ENCODE data around the gene GBA2. TPM values are rescaled to one million over a fixed set of nuclear protein-coding genes. Genes with fewer than 3 reads are reported as not detected.

The GBA2 gene
- total RNA-seq, 1 experiment from 2014 or later, result 63.6 TPM

DNA sequence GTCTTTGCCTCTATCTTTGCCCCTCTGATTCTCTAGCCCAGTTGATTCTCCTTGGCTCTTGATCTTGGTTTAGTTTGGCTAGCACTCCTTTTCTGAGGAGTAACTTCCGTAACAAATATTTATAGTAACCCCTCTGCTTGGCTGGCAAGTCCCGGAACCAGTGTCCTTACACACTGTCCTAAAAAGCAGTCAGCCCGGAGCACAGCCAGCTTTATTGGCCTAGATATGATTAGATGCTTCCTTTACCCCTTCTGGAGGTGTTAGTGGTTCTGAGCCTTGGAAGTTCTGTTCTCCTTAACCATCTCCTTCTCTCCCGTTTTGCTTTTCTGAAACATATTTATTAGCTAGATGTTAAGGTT is 22.0 kb upstream of the GBA2 start:
- Histone ChIP-seq H3K27me3 (ENCODE audit: insufficient read depth, low read length) (no peaks in the 10 kb centered on the region), H3K9me3 (ENCODE audit: control insufficient read depth in 1 of 2, insufficient read depth in 1 of 2, low read depth in 1 of 2, low read length in 2 of 2) (no peaks in the 10 kb centered on the region), H3K4me2 (ENCODE audit: low read length) (no peak overlapping the region), H4K20me1 (ENCODE audit: insufficient read depth) (no peaks in the 10 kb centered on the region), H2AFZ (ENCODE audit: low read depth, low read length, poor library complexity, severe bottlenecking) (no peak overlapping the region), H3K9ac (ENCODE audit: low read length) (no peak overlapping the region), H3K79me2 (ENCODE audit: insufficient read depth, low read length) (no peaks in the 10 kb centered on the region), H3K4me1 (ENCODE audit: control insufficient read depth in 1 of 2, insufficient read depth in 2 of 2, low read length in 2 of 2) (peaks cover 2 to 6% of the 10 kb centered on the region in 2 experiments; a peak in 2 of 4 replicates), H3K27ac (ENCODE audit: low read depth, low read length) (no peak overlapping the region), H3K9me2 (ENCODE audit: insufficient read depth) (no peaks in the 10 kb centered on the region), H3K4me3 (replicated peaks in 1 of 2; ENCODE audit: low read depth in 1 of 2, low read length in 2 of 2) (no peak overlapping the region), H3K36me3 (ENCODE audit: control insufficient read depth in 1 of 2, insufficient read depth in 2 of 2, low read length in 2 of 2) (no peaks in the 10 kb centered on the region)
- intact Hi-C loops (cut with micrococcal nuclease), result no loop called here
- TF ChIP-seq RAD21 (IDR thresholded peaks at IDR 0.05; ENCODE audit: low read depth), result no peak
- no peak for TF ChIP-seq SIN3A (IDR thresholded peaks at IDR 0.05; ENCODE audit: low read depth)
- no peak for TF ChIP-seq CEBPB (IDR thresholded peaks at IDR 0.05; ENCODE audit: low read depth)
- no peak for TF ChIP-seq JUND (IDR thresholded peaks at IDR 0.05)
- TF ChIP-seq, protein P1, sequence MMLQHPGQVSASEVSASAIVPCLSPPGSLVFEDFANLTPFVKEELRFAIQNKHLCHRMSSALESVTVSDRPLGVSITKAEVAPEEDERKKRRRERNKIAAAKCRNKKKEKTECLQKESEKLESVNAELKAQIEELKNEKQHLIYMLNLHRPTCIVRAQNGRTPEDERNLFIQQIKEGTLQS (IDR thresholded peaks at IDR 0.05), result no peak
- ATAC-seq, result no peak
- RAD21 ChIA-PET (ENCODE audit: low non-redundant PET in 1 of 2, low total read pairs in 2 of 2, uncharacterized antibody in 2 of 2, unreplicated experiment in 2 of 2), result no interaction called here
- POLR2A ChIA-PET, result no interaction called here
- no peak for DNase-seq (ENCODE audit: low read depth, low spot score)
- CTCF ChIA-PET, result no interaction called here
- BruUV-seq (replicated peaks), result no TSS peak

DNA sequence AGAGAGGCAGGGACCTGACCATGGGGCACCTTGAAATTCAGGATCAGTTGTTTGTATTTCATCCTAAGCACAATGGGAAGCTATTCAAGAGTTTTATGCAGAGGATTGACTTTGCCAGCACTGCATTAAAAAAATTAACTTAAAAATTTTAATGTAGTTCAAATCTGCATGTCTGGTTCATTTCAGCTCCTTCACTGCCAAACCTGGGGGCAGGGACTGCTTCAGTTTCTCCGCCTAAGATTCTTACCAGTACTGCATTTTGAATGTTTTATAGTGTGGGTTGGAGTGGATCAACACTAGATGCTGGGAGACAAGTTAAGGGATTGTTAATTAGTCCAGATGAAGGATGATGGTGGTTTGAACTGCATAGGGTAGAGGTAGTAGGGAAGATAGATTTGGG is 20.7 kb upstream of the GBA2 start:
- RAD21 ChIA-PET (ENCODE audit: low non-redundant PET in 1 of 2, low total read pairs in 2 of 2, uncharacterized antibody in 2 of 2, unreplicated experiment in 2 of 2), result no interaction called here
- intact Hi-C loops (cut with micrococcal nuclease), result no loop called here
- CTCF ChIA-PET, result interaction anchor here (1.2 kb wide), 1 partner anchor 21 kb away, joined by 3 read pairs; no protein-coding TSS in a partner anchor

More for the DNA sequence above, 20.7 kb upstream of the GBA2 start:
- POLR2A ChIA-PET, result no interaction called here
- DNase-seq (ENCODE audit: low read depth, low spot score) (no peak), ATAC-seq (no peak)
- H3K27ac ChIP-seq (ENCODE audit: low read depth, low read length), result no peak overlapping the region
- H2AFZ ChIP-seq (ENCODE audit: low read depth, low read length, poor library complexity, severe bottlenecking), result no peak overlapping the region
- H3K79me2 ChIP-seq (ENCODE audit: insufficient read depth, low read length), result no peaks in the 10 kb centered on the region
- H3K4me1 ChIP-seq (ENCODE audit: control insufficient read depth in 1 of 2, insufficient read depth in 2 of 2, low read length in 2 of 2), result peaks cover 0 to 6% of the 10 kb centered on the region in 2 experiments; a peak in 1 of 4 replicates
- no peak for TF ChIP-seq EZH2phosphoT487 (IDR thresholded peaks at IDR 0.05; ENCODE audit: borderline replicate concordance)
- no peak for TF ChIP-seq EZH2 (IDR thresholded peaks at IDR 0.05)
- no peak for TF ChIP-seq JUND (IDR thresholded peaks at IDR 0.05)
- no peak for TF ChIP-seq ZNF274 (IDR thresholded peaks at IDR 0.05; ENCODE audit: low read depth, low read length)
- TF ChIP-seq SIN3A (IDR thresholded peaks at IDR 0.05; ENCODE audit: low read depth), result no peak
- TF ChIP-seq, protein P2, sequence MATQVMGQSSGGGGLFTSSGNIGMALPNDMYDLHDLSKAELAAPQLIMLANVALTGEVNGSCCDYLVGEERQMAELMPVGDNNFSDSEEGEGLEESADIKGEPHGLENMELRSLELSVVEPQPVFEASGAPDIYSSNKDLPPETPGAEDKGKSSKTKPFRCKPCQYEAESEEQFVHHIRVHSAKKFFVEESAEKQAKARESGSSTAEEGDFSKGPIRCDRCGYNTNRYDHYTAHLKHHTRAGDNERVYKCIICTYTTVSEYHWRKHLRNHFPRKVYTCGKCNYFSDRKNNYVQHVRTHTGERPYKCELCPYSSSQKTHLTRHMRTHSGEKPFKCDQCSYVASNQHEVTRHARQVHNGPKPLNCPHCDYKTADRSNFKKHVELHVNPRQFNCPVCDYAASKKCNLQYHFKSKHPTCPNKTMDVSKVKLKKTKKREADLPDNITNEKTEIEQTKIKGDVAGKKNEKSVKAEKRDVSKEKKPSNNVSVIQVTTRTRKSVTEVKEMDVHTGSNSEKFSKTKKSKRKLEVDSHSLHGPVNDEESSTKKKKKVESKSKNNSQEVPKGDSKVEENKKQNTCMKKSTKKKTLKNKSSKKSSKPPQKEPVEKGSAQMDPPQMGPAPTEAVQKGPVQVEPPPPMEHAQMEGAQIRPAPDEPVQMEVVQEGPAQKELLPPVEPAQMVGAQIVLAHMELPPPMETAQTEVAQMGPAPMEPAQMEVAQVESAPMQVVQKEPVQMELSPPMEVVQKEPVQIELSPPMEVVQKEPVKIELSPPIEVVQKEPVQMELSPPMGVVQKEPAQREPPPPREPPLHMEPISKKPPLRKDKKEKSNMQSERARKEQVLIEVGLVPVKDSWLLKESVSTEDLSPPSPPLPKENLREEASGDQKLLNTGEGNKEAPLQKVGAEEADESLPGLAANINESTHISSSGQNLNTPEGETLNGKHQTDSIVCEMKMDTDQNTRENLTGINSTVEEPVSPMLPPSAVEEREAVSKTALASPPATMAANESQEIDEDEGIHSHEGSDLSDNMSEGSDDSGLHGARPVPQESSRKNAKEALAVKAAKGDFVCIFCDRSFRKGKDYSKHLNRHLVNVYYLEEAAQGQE (IDR thresholded peaks at IDR 0.05; ENCODE audit: low read depth), result no peak
- TF ChIP-seq RAD21 (IDR thresholded peaks at IDR 0.05; ENCODE audit: low read depth), result no peak
- TF ChIP-seq FOSL1 (IDR thresholded peaks at IDR 0.05; ENCODE audit: low read depth), result no peak
- no peak for TF ChIP-seq ZFX (IDR thresholded peaks at IDR 0.05)
- no peak for TF ChIP-seq EGR1 (IDR thresholded peaks at IDR 0.05; ENCODE audit: low read depth)
- H4K20me1 ChIP-seq (ENCODE audit: insufficient read depth), result no peaks in the 10 kb centered on the region
- H3K4me3 ChIP-seq (replicated peaks in 1 of 2; ENCODE audit: low read depth in 1 of 2, low read length in 2 of 2), result no peak overlapping the region
- H3K9me2 ChIP-seq (ENCODE audit: insufficient read depth), result no peaks in the 10 kb centered on the region
- no peak overlapping the region for H3K4me2 ChIP-seq (ENCODE audit: low read length)
- H3K27me3 ChIP-seq (ENCODE audit: insufficient read depth, low read length), result no peaks in the 10 kb centered on the region
- no peaks in the 10 kb centered on the region for H3K36me3 ChIP-seq (ENCODE audit: control insufficient read depth in 1 of 2, insufficient read depth in 2 of 2, low read length in 2 of 2)
- BruUV-seq (replicated peaks), result no TSS peak
- H3K9me3 ChIP-seq (ENCODE audit: control insufficient read depth in 1 of 2, insufficient read depth in 1 of 2, low read depth in 1 of 2, low read length in 2 of 2), result no peaks in the 10 kb centered on the region
- H3K9ac ChIP-seq (ENCODE audit: low read length), result no peak overlapping the region
